ENCODE data around the gene NTN1.

Gene NTN1

DNA sequence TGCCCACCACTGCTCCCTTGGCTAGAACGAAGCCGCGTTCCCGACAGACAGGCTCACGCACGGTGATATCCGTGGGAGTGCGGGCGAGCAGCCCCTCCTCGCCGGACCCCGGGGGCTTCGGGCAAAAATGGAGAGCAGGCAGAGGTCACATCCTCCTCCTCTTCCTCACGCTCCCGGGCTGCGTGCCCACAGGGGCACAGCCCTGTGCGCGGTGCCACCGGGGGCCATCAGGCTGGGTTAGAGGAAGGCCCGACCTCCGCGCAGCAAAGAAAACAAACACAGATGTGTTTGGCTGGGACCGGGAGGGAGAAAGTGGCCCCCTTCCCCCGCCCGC, 519 bp upstream of the NTN1 start:
- no peak for TF ChIP-seq CTCF (IDR thresholded peaks at IDR 0.05; ENCODE audit: extremely low read depth, missing control alignments)
- no peak for DNase-seq (ENCODE audit: low spot score)

- no peak for TF ChIP-seq CTCF (IDR thresholded peaks at IDR 0.05; ENCODE audit: extremely low read depth, missing control alignments)
- DNase-seq (ENCODE audit: low spot score) = peak; percentile 67
Measured at GRCh38 chr17:9021992-9022572, 772 bp downstream of the NTN1 start.

DNA sequence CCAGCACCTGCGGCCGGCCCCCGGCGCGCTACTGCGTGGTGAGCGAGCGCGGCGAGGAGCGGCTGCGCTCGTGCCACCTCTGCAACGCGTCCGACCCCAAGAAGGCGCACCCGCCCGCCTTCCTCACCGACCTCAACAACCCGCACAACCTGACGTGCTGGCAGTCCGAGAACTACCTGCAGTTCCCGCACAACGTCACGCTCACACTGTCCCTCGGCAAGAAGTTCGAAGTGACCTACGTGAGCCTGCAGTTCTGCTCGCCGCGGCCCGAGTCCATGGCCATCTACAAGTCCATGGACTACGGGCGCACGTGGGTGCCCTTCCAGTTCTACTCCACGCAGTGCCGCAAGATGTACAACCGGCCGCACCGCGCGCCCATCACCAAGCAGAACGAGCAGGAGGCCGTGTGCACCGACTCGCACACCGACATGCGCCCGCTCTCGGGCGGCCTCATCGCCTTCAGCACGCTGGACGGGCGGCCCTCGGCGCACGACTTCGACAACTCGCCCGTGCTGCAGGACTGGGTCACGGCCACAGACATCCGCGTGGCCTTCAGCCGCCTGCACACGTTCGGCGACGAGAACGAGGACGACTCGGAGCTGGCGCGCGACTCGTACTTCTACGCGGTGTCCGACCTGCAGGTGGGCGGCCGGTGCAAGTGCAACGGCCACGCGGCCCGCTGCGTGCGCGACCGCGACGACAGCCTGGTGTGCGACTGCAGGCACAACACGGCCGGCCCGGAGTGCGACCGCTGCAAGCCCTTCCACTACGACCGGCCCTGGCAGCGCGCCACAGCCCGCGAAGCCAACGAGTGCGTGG, 1.5 kb downstream of the NTN1 start:
- no peak for TF ChIP-seq CTCF (IDR thresholded peaks at IDR 0.05; ENCODE audit: extremely low read depth, missing control alignments)
- peak; percentile 66 for DNase-seq (ENCODE audit: low spot score)

- TF ChIP-seq CTCF (IDR thresholded peaks at IDR 0.05; ENCODE audit: extremely low read depth, missing control alignments) = no peak
- peak; percentile 30 for DNase-seq (ENCODE audit: low spot score)
Measured at GRCh38 chr17:9023392-9024218, 2.3 kb downstream of the NTN1 start.

GRCh38 chr17:9024497-9024896, 3.2 kb downstream of the NTN1 start:
- DNase-seq (ENCODE audit: low spot score) = no peak
- TF ChIP-seq CTCF (IDR thresholded peaks at IDR 0.05; ENCODE audit: extremely low read depth, missing control alignments) = no peak

DNA sequence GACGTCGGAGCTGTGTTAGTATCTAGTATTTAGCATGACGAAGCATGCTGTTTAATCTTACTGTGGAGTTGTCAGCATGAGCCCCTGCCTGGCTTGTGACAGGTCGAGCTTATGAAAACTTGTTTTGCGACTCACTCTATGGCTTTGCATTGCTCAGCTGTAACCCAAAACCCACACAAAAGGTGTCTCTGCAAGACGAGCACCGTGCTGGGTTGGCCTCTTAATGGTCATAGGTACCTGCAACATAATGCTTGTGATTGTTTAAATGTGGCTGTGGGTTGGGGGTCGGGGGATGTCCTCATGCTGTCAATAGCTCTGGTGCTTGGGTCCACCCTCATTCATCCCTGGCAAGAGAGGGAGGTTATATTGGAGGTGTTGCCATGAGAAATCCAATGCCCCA, 5.4 kb downstream of the NTN1 start:
- TF ChIP-seq CTCF (IDR thresholded peaks at IDR 0.05; ENCODE audit: extremely low read depth, missing control alignments) = no peak
- no peak for DNase-seq (ENCODE audit: low spot score)

All from GM20000 (cell line).